Aorta (tissue), 5 donors: ENCODE results near the gene SLC38A9. TPM values are rescaled to one million over a fixed set of nuclear protein-coding genes. Genes with fewer than 3 reads are reported as not detected.

Experiments
- ATAC-seq: fragments of 200-7000 bp; cut with Tn5 transposase; one replicate; pipeline ENCODE4 v1.9.1; 2022; ENCODE audit warnings: moderate library complexity; ENCODE audit not compliant: low FRiP score
- DNase-seq, 2 donors: peaks; one replicate each; pipeline ENCODE4 v3.0.0-alpha.2; 2020
- H3K27ac ChIP-seq, 2 donors: one replicate each; pipeline ENCODE4 v1.5.1; 2013; ENCODE audit warnings: low read length in 2 of 2, mild to moderate bottlenecking in 2 of 2, moderate library complexity in 2 of 2, control low read depth in 1 of 2, inconsistent platforms in 1 of 2, low read depth in 1 of 2
- H3K27me3 ChIP-seq, 2 donors: one replicate each; pipeline ENCODE4 v1.6.1; 2013; ENCODE audit warnings: control low read depth in 1 of 2, low read length in 1 of 2, mild to moderate bottlenecking in 1 of 2, moderate library complexity in 1 of 2; ENCODE audit not compliant: insufficient read depth in 2 of 2, control insufficient read depth in 1 of 2
- H3K36me3 ChIP-seq, 2 donors: one replicate each; pipeline ENCODE4 v1.6.1; 2013; ENCODE audit warnings: control low read depth in 1 of 2, low read length in 1 of 2, mild to moderate bottlenecking in 1 of 2; ENCODE audit not compliant: insufficient read depth in 2 of 2, control insufficient read depth in 1 of 2
- H3K4me1 ChIP-seq, 2 donors: one replicate each; pipeline ENCODE4 v1.6.1; 2013; ENCODE audit warnings: low read length in 2 of 2, control low read depth in 1 of 2, mild to moderate bottlenecking in 1 of 2, moderate library complexity in 1 of 2; ENCODE audit not compliant: insufficient read depth in 2 of 2, control insufficient read depth in 1 of 2
- H3K4me3 ChIP-seq, 2 donors: one replicate each; pipeline ENCODE4 v1.5.1; 2013; ENCODE audit warnings: low read length in 2 of 2, control low read depth in 1 of 2, mild to moderate bottlenecking in 1 of 2
- H3K9me3 ChIP-seq: one replicate; pipeline ENCODE4 v1.6.1; 2013; ENCODE audit warnings: mild to moderate bottlenecking, low read length; ENCODE audit not compliant: control insufficient read depth
- WGBS, 2 donors: extraction: QIAGEN DNeasy Blood & Tissue Kit; methylation state at CpG; one replicate each; pipeline ENCODE4 v1.1.7; 2013; 5-methylcytosine and 5-hydroxymethylcytosine counted together
- intact Hi-C, 2 donors: fragments of 100-400 bp; cut with DNase I; formaldehyde crosslinking; loops; one replicate each; pipeline versions ENCODE4 v1.14.2 to v1.15.0; 2022
- polyA plus RNA-seq, 2 donors: library from polyadenylated mRNA; stranded (reverse); fragments of 200-250 nt; gene quantifications; one replicate each; pipeline ENCODE4 v1.2.3, GENCODE V29; 2013
- total RNA-seq, 2 donors: library from RNA; stranded (reverse); fragmentation: NEBNext Ultra II Directional; extraction: Animal tissue kit (Norgen Biotek cat#: 25700); gene quantifications; one replicate each; pipeline ENCODE4 v1.2.1, GENCODE V29; 2021
- donor health status: healthy with polysubstance abuse.
- donor health status: Bipolar disorder and iron deficiency.
- donor health status: DM: no; HTN: no; CAD: no.
- donor health status: DM: no; HTN: no; CAD: no.
- donor health status: DM: yes; HTN: yes; CAD: no.

The SLC38A9 gene
- total and polyA plus RNA-seq, 4 donors: 9.3 to 34.7 (median 17.1) TPM

DNA sequence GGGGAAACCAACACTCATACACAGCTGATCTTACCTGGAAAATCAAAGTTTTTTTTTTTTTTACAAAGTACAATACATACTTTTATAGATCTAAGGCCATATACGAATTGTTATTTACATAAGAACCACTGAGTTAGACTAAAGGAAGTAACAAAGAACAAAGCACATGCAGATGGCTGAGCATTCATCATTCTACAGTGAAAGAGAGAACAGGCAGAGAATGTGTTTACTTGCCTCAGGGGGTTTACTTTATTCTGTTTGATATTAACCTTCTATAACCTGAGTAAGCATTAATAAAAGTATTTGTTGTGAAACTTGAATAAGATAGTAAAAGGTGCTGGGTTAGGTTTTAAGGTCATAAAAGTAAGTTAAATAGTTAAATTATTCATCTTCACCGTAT lies 54.7 kb downstream of the SLC38A9 start:
- Histone ChIP-seq H3K4me1 (no peaks in the 10 kb centered on the region), H3K36me3 (peaks cover 0 to 3% of the 10 kb centered on the region in 2 donors), H3K9me3 (no peaks in the 10 kb centered on the region), H3K4me3 (no peak overlapping the region), H3K27me3 (no peaks in the 10 kb centered on the region), H3K27ac (no peak overlapping the region)
- ATAC-seq (no peak), DNase-seq (no peak)
- 64 to 71% methylated on average over 2 of the region's 2 CpGs for WGBS, 2 donors
- intact Hi-C loops: no loop called here

DNA sequence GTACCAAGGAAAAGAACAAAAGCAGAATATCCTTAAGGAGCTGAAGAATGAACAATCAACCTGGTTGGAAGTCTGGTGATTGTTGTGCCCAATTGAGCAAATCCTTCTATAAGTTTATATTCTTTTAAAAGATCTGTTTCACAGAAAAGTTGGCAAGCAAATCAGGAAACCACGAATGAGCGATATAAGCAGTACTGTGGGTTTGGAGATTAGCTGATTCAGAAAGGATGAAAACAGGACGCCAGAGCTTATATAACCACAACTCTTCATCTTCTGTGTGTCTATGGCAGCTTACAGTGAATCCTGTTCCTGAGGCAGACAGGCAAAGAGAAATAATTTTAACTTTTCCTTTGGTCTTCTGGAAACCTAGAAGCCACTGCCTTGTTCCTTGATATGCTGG lies 61.7 kb downstream of the SLC38A9 start:
- DNase-seq: no peak
- 49 to 53% methylated on average over 3 of the region's 3 CpGs for WGBS, 2 donors
- Histone ChIP-seq H3K36me3 (peaks cover 0 to 3% of the 10 kb centered on the region in 2 donors), H3K9me3 (no peaks in the 10 kb centered on the region), H3K27ac (no peak overlapping the region), H3K4me1 (no peaks in the 10 kb centered on the region), H3K4me3 (no peak overlapping the region), H3K27me3 (no peaks in the 10 kb centered on the region)
- intact Hi-C loops: no loop called here
- ATAC-seq: no peak

DNA sequence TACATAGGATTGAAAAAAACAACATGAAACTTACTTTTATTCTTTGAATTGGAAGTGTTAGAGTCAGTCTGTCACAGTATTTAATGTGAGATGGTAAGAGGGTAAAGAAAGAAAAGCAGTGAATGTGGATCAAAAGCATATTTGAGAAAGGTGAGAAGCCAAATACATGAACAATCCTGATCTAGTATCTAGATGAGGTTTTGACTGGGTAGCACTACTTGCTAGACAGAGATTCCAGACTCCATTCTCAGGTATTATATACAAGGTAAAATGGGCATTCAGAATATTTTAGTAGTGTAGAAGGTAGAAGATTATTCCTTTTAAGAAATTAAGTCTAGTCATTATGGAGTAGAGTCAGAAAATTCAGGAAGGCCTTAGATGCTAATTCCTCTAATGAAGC lies 62.2 kb downstream of the SLC38A9 start:
- ATAC-seq: no peak
- Histone ChIP-seq H3K4me3 (no peak overlapping the region), H3K9me3 (no peaks in the 10 kb centered on the region), H3K27me3 (no peaks in the 10 kb centered on the region), H3K36me3 (peaks cover 0 to 3% of the 10 kb centered on the region in 2 donors), H3K4me1 (no peaks in the 10 kb centered on the region), H3K27ac (no peak overlapping the region)
- intact Hi-C loops: no loop called here
- DNase-seq: no peak

DNA sequence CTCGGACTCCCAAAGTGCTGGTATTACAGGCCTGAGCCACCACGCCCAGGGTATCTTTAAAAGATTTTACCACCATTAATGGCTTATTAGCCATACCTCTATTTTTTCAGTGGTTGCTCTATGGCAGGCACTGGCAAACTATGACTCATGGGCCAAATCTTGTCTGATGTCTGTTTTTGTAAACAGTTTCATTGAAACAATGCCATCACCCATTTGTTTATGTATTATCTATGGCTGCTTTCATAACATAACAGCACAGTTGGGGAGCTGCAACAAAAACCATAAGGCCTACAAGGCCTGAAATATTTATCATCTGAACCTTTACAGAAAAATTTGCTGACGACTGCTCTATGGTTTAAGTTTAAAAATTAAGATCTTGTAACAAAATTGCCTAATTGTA lies 66.8 kb downstream of the SLC38A9 start:
- no peaks in the 10 kb centered on the region for H3K36me3 ChIP-seq
- no peaks in the 10 kb centered on the region for H3K4me1 ChIP-seq
- no peak for ATAC-seq
- H3K4me3 ChIP-seq: no peak overlapping the region
- intact Hi-C loops: no loop called here
- 97 to 99% methylated on average over 3 of the region's 3 CpGs for WGBS, 2 donors
- H3K27ac ChIP-seq: no peak overlapping the region
- DNase-seq: no peak
- H3K27me3 ChIP-seq: no peaks in the 10 kb centered on the region
- H3K9me3 ChIP-seq: no peaks in the 10 kb centered on the region

DNA sequence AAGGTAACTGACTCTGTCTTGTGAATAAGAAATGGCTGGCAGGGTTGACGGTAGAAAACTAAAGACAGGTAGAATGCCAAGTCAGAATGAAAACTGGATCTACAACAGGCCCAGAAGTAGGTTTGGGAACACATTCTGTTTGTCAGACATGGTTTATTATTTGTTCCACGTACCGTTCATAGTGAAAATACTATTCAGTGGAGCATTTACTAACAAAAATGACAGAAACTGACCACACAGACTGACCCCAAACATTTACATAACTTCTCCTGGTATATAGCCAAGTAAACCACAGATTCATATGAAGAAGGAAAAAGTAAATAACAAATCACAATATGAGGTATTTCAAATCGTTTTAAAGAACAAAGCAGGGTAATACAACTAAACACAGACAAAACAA lies 73.7 kb downstream of the SLC38A9 start:
- 34 to 35% methylated on average over 4 of the region's 4 CpGs for WGBS, 2 donors
- Histone ChIP-seq H3K27ac (no peak overlapping the region), H3K27me3 (no peaks in the 10 kb centered on the region), H3K4me3 (no peak overlapping the region), H3K36me3 (no peaks in the 10 kb centered on the region), H3K9me3 (no peaks in the 10 kb centered on the region), H3K4me1 (peaks cover 2 to 4% of the 10 kb centered on the region in 2 donors)
- intact Hi-C loops: no loop called here
- no peak for ATAC-seq
- no peak for DNase-seq

DNA sequence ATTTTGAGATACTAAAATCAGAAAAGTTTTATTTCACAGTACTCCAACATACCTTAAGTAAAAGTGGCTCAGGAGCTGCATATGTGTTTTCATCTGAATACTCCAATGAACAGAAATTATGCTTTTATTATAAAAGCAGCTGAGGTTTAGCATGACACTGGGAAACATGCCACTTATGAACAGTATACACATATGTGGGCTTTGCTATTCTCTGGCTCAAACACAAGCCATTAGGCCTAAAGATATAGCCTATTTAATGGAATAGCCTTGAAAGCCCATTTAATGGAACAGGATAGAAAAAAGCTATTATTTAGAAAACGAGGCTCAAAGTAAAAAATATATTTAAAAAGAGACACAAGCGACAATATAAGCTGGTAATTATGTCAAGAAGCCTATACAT lies 74.1 kb downstream of the SLC38A9 start:
- Histone ChIP-seq H3K4me3 (no peak overlapping the region), H3K9me3 (no peaks in the 10 kb centered on the region), H3K4me1 (peaks cover 2 to 4% of the 10 kb centered on the region in 2 donors), H3K27ac (no peak overlapping the region), H3K36me3 (no peaks in the 10 kb centered on the region), H3K27me3 (no peaks in the 10 kb centered on the region)
- ATAC-seq (no peak), DNase-seq (no peak)
- intact Hi-C loops: no loop called here
- WGBS, 2 donors: 91 to 96% methylated on average over 2 of the region's 2 CpGs

DNA sequence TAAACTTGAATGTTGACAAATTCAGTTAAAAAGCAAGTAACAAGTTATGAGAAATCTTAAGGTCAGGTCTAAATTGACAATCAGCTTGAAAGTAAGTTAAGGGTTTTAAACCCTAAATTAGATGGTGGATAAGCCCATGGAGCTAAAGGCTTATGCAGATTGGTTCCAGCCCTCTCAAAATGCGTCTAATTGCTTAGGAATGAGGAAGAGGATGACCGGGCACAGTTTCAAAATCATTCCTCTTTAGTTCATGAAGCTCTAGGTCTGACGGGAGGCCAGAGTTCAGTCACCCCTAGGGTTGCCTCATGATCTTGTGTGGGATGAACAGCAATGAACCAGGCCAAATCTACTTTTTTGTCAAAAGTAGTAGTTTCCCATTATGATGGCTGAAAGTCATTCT lies 75.4 kb downstream of the SLC38A9 start:
- DNase-seq (no peak), ATAC-seq (peak; percentile 40)
- Histone ChIP-seq H3K4me1 (peaks cover 2 to 4% of the 10 kb centered on the region in 2 donors), H3K36me3 (no peaks in the 10 kb centered on the region), H3K4me3 (no peak overlapping the region), H3K27ac (no peak overlapping the region), H3K27me3 (no peaks in the 10 kb centered on the region), H3K9me3 (no peaks in the 10 kb centered on the region)
- WGBS, 2 donors: 16 to 21% methylated on average over 3 of the region's 3 CpGs
- intact Hi-C loops: no loop called here

DNA sequence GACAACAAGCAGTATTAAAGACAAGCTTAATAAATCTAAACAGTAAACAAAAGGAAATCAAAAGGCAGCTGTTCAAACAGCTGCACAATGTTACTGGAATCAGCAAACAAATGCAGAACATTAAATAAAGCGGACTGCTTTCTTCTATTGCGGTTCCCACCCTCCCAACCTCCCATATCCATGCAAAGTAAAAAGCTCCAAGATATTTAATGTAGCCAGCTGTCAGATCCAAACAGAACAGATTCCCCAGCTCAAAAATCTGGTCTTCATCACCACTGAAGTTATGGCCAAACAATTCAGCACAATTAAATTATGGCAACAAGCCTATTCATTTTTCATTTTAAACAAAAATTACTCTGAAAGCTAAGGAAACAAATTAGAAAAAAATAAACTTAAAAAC lies 75.9 kb downstream of the SLC38A9 start:
- no peaks in the 10 kb centered on the region for H3K27me3 ChIP-seq
- DNase-seq (no peak), ATAC-seq (no peak)
- intact Hi-C loops: no loop called here
- no peak overlapping the region for H3K4me3 ChIP-seq
- WGBS, 2 donors: 69 to 72% methylated on average over 2 of the region's 2 CpGs
- peaks cover 2 to 4% of the 10 kb centered on the region in 2 donors for H3K4me1 ChIP-seq
- no peak overlapping the region for H3K27ac ChIP-seq
- H3K36me3 ChIP-seq: no peaks in the 10 kb centered on the region
- no peaks in the 10 kb centered on the region for H3K9me3 ChIP-seq

DNA sequence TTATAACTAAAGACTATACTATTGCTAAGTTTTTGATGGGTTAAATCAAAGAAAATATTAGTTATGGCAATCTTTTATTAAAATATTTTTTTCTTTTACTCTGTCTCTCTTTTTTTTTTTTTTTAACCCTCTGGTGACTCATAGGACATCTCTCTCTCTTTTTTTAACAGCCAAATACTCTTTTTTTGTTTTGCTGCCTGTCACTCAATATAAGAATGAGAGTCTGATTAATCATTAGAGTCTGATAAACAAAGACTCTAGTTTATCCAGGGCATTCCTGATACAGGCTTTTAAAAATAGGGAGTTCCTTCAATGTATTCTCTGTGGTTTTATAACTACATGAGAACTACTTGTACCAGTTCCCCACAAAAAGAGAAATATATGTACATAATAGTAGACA lies 77.3 kb downstream of the SLC38A9 start:
- DNase-seq: no peak
- intact Hi-C loops: no loop called here
- Histone ChIP-seq H3K4me3 (no peak overlapping the region), H3K27me3 (no peaks in the 10 kb centered on the region), H3K27ac (no peak overlapping the region), H3K36me3 (no peaks in the 10 kb centered on the region), H3K9me3 (no peaks in the 10 kb centered on the region), H3K4me1 (peaks cover 2 to 4% of the 10 kb centered on the region in 2 donors)
- ATAC-seq: no peak
